A204.1 (cell line): ENCODE data around the gene KIF1A.
"Not testable (repeated sequence)": the region's sequence is repeated elsewhere in the genome, so short reads cannot be mapped to it uniquely, and the experiment has no call there.

ENCODE experiments used
- FAIRE-seq: peaks from 2 replicates; lab custom pipeline; 2012; peaks lifted over from hg19 to GRCh38; lab: Jason Lieb, UNC

The KIF1A gene

GRCh38 chr2:240787521-240788472 lies 32.2 kb downstream of the KIF1A start:
- no peak for FAIRE-seq

GRCh38 chr2:240786871-240787311 lies 33.1 kb downstream of the KIF1A start:
- FAIRE-seq, result no peak

- FAIRE-seq, result no peak
These were observed 33.6 kb downstream of the KIF1A start for GRCh38 chr2:240786355-240786841.

DNA sequence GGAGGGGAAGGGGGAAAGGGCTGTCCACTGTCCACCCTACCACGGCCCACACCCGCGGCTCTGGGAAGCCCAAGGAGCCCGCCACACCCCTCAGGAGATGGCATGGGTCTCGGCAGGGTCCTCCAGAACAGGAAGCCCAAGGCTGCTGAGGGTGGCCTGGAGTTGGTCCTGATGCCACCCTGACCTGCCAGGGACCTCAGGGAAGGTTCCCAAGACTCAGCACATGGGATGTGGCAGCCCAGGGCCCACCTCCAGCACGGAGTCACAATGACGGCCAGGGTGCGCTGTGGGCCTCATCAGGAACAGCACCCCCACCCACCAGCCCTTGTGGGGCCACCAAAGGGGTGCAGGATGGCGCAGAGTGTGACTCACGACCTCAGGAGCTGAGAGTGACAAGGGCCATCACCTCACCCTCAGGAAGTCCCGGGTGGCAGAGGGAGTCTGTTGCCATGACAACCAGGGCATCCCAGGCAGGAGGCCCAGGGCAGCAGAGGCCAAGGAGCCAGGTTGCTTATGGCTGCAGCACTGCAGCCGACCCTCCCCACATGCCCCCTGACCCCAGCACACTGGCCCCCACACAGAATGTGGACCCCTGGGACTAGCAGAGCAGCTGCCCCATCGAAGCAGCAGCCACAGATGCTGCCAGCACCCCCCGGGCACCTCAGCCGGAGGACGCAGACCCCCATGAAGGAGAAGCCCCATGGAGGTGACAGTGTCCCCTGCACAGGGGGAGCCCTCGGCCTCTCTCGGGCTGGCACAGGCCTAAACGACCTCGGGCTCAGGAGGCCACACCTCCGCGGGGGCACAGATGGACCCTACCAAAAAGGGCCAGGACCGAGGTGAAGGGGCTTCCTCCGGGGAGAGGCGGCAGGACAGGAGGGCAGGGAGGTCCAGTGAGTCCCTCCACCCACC lies 34.3 kb downstream of the KIF1A start:
- FAIRE-seq, result no peak

DNA sequence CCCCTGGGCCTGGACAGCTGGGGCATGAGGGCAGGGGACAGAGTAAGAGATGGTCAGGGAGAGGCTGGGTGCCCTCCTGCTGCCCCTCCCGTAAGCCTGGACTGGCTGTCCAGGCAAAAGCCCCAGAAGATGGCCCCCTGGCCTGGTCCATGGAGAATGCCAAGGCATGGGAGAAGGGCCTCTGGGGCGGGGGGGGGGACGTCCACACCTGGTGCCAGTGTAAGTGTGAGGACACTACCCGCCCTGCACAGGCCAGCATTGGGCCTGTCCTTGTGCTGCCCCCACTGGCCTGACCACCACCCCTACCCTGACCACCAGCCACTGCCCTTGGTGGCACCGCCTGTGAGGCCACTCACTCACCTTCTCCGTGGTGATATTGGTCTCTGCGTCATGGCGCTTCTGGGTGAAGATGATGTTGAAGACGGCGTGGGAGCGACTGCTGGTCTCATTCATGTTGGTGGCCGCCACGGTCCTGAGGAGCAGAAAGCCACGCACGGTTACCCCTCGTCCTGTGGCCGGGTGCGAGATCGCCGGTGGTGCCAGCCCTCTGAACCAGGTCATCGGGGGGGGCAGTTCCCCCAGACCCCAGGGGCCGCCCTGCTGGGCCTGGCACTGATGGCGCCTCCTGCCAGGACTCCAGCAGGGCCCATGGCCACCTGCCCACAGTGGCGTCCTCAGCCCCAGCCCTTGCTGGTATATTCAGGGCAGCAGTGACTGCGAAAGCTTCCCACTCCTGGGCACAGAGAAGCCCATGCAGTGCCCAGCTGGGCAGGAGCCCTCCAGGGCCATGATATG lies 35.2 kb downstream of the KIF1A start:
- FAIRE-seq, result no peak

DNA sequence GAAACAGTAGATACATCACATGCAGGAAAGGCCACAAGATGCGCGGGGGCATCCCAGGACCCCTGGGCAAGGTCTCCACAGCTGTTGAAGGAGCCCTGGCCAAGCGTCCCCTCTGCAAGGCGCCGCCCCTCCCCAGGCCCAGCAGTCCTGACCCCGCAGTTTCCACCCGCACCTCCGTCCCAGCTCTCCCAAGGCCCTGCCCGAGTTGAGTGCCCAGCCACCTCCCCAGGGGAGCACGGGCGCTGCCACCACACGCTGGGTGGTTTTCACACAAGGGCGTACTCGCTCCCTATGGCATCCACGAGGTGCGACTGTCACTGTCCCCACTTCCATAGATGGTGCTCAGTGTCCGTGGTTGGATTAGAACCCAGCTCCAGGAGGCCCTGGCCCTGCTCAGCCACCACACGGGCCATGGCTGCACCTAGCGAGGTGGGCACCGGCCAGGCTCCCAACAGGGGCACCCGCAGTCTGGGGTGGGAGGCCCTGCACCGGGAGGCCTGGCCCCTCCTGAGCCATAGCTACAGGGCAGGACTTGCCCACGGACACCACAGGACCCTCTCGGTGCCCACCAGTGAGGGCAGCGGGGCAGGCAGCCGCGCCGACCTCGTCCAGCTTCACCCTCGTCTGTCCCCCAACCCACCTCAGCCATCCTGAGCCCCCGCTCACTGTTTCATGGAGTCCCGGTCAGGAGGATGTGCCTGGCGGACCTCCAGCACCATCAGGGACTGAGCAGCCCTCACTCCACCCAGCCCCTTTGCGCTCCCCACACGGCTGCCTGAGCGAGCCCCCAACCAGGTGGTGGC lies 36.0 kb downstream of the KIF1A start:
- FAIRE-seq, result no peak

DNA sequence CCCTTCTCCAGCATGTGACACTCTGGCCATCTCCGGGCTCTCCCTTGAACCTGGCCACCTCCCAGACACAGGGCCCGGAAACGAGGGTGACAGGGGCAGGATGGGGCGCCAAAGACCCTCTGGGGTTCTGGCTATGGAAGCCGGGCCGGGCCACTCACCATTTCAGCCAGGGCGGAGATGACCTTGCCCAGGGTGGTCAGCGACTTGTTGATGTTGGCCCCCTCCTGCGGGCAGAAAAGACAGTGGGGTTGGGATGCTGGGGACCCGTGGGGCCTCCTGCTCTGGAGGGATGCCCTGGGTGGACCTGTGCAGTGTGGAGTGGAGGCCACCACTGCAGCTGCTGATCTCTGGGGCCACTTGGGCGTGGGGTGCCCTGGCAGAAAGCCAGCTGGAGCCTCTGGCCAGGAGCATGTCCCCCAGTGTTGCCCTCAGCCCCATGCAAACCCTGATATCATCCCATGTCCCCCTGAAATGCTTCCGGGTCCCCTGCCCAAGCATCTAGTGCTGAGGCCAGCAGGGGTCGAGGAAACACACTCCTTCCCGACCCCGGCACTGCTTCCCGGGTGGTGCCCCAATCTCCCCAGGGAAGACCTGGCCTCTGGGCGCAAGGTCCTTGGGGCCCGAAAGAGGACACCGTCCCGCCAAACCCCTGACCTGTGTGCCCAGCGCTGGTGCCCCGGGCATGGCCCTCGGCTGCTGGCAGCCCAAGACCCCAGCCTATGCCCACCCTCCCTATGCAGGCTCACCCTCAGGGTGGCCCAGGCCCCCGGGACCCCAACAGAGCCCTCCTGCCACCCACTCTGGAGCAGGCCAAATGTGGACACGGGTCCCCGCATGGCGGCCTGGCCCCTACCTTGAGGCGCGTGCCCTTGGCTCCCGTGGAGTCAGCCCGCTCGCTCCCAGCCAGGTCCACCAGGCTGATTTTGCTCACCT lies 36.9 kb downstream of the KIF1A start:
- FAIRE-seq, result no peak

DNA sequence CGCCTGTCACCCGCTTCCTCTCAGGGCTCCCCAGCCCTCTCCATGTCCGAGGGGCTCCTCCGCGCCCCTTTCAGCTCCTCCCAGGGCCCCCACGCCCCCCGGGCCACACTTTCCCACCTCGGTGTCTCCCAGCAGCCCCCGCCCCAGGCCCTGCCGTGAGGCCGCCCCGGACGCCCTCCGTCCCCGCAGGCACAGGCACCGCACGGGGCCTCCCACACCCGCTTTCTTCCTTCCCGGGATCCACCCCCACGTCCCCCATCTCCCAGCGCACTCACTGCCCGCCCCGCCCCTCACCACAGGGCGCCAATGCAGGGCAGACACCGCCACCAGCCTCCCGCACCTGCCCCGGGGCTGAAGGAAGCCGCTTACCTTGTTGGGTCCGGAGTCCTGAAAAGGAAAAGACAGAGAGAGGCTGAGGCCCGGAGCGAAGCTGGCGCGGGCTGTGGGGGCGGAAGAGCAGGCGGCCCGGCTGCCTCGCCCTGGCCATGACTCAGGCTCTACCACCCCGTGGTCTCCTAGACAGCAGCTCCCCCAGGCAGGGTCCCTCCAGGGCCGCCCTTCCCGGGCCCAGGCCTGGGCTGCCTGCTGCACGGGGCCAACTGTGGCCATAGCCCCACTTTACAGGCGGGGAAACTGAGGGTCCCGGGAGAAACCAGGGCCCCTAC lies 37.7 kb downstream of the KIF1A start:
- FAIRE-seq, result no peak

DNA sequence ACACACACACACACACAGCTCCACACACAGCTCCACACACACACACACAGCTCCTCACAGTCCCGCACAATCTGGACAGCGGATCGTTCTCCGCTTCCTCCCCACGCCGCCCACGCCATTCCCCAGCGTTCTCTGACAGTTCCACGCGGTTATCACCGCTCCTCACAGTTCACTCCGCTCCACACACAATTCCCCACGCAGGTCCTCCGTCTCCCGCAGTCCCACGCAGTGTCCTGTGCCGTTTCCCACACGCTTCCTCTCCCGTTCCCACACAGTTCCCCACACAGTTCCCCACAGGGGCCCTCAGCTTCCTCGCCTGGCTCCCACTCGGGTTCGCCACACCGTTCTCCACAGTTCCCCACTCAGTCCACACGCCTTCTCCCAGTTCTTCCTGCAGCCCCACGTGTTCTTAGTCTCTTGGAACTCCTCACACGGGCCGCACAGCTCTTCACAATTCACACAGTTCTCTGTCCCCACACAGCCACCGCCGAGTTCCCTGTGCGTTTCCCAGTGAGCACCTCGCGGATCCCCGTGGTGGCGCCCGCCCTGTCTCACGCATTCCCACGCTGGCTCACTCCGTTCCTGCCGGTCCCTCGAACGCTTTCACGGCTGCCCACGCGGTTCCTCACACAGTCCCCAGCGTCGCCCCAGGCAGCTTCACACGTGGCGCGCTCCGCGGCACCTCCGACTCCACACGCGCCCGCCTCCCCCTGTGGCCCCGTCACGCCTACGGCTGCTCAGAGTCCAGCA lies 38.4 kb downstream of the KIF1A start:
- FAIRE-seq, result no peak

GRCh38 chr2:240780023-240780700 lies 39.9 kb downstream of the KIF1A start:
- FAIRE-seq, result no peak

DNA sequence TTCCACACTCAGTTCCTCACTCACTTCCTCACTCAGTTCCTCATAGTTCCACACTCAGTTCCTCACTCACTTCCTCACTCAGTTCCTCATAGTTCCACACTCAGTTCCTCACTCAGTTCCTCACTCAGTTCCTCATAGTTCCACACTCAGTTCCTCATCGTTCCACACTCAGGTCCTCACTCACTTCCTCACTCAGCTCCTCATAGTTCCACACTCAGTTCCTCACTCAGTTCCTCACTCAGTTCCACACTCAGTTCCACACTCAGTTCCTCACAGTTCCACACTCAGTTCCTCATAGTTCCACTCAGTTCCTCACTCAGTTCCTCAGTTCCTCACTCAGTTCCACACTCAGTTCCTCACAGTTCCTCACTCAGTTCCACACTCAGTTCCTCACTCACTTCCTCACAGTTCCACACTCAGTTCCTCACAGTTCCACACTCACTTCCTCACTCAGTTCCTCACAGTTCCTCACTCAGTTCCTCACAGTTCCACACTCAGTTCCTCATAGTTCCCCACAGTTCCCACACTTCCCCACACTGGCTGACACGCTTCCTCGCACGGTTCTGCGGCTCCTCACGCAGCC lies 40.7 kb downstream of the KIF1A start:
- not testable (repeated sequence) for FAIRE-seq

GRCh38 chr2:240778426-240778825 lies 41.6 kb downstream of the KIF1A start:
- FAIRE-seq, result no peak

DNA sequence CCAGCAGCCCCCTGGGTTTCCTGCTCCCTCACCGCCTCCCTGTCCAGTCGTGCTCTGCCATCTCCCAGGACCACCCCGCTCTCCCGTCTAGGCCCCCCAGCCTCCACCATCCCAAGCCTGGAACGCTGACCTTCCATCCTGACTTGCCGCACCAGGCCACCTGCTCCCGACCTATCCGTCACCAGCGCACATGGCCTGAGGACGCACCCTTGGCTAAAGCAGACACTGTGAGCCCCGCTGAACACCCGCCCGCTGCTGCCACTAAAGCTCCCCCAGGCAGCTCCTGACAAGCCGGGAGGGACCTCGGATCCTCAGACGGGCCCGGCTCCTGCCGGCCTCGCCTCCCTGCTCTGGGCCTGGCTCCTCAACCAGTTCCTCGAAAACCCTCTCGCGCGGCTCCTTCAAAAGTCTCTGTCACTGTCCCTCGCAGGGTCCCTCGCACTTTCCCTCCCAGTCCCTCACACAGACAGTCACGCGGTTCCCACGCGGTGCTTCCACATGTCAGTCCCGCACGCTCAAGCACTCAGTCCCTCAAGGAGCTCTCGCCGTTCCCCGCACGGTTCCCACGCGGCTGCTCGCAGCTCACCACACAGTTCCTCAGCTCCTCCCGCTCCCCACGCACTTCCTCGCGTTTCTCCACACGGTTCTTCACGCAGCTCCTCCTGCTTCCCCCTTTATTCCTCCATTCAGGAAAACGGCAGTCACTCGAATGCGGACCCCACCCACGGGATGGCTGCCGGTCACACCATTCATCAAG lies 42.4 kb downstream of the KIF1A start:
- FAIRE-seq, result no peak

DNA sequence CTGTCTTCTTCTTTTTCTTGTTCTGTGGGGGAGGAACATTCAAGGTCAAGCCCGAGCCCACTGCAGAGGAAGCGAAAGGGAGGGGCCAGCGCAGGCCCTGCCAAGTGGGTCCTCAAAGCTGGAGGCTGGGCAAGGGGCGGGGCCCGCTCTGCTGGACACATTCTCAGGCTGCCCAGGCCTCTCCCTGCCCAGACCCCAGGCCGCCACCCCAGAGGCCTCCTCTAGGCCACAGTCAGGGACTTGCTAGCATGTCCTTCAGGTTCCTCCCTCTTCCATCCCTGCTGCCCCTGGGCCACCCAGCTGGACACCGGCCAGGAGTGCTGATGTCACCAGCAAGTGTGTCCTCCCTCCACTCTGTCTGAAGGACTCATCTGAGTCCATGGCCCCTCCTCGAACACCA lies 44.1 kb downstream of the KIF1A start:
- FAIRE-seq, result no peak

GRCh38 chr2:240774856-240775255 lies 45.2 kb downstream of the KIF1A start:
- FAIRE-seq, result no peak

DNA sequence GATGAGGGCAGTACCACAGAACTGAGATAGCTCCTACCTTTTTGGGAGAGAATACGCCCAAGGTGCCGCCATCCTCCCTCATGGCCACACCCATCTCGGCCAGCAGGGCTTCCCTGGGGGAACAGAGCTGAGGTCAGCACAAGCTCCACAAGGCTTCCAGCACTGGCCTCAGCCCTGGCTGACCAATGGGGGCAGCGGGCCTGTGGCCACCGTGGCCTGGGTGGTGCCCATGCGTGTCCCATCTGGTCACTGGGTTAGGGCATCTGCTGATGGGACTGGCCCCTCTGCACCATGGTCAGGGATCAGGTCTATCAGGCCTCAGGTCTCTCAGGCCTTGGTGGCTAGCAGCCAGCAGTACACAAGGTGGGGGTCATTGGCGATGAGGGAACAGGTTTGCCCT lies 50.9 kb downstream of the KIF1A start:
- FAIRE-seq, result no peak

DNA sequence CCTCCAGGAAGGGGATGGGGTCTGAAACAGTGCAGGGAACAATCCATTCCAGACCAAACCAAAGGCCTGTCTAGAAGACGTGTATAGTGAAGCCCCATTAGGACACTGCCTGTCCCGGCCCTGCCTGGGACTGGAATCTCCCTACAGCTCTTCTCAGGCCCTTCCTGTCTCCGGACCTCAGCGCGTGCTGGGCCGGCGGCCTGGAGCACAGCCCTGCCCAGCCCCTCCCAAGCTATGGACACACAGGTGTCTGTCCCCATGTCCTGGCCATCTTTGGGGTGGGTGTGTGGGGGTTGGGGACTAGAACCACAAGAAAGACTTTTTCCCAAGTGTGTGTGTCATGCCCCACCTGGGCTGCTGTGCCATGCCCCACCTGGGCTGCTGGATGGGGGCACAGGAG lies 51.8 kb downstream of the KIF1A start:
- FAIRE-seq, result no peak
